Measurements from ENCODE around the gene PPP1R13B. TPM values are rescaled to one million over a fixed set of nuclear protein-coding genes. Genes with fewer than 3 reads are reported as not detected.
A peak's percentile ranks its signal among the peaks of the same experiment; 100 is the strongest.

PPP1R13B gene
- total RNA-seq, 1 donor from 2014 or later = 9.6 TPM

DNA sequence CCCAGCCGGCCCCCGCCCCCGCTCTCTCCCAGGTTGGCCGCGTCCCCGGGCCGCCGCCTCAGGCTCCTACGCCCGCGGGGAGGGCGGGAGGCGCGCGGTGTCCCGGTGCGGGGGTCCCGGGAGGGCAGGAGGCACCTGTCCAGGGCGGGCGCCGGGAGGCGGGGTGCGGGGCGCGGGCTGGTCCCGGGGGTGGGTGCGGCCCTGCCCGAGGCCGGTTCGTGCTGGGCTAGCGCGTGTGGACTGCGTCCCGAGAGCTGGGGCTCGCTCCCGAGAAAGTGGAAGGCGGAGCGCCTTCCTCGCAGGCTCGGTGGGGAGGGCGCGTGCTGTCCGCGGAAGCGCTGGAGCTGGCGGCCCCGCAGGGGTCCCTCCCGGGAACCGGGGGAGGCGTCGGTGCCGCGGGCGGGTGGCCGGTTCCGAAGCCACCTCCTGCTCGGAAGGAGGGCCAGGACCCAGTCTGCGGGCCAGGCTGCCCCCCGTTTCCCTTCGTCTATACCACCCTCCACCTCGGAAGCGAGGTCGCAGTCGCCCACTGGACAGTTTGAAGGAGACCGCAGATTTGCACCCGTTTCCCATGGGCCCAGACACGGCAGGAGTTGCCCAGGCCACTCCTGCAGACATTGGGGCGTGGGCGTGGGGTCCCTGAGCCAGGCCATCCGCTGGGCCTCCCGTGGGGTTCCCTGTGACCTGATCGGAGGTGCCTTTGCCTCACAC lies 131.1 kb downstream of the PPP1R13B start:
- Mint-ChIP-seq H3K36me3 (ENCODE audit: low read depth) (peaks cover 3% of the 10 kb centered on the region), H3K4me3 (peak overlapping the region; percentile 85), H3K9me3 (no peaks in the 10 kb centered on the region), H3K27ac (no peak overlapping the region), H3K4me1 (ENCODE audit: low read depth) (peaks cover 48% of the 10 kb centered on the region), H3K27me3 (ENCODE audit: insufficient read depth) (no peaks in the 10 kb centered on the region)
- intact Hi-C loops (cut with micrococcal nuclease) = loop anchor here (5.0 kb wide), 1 partner anchor 384 kb away; the partner anchor contains the start of gene EIF5
- peak; percentile 25 for DNase-seq (ENCODE audit: low spot score)

DNA sequence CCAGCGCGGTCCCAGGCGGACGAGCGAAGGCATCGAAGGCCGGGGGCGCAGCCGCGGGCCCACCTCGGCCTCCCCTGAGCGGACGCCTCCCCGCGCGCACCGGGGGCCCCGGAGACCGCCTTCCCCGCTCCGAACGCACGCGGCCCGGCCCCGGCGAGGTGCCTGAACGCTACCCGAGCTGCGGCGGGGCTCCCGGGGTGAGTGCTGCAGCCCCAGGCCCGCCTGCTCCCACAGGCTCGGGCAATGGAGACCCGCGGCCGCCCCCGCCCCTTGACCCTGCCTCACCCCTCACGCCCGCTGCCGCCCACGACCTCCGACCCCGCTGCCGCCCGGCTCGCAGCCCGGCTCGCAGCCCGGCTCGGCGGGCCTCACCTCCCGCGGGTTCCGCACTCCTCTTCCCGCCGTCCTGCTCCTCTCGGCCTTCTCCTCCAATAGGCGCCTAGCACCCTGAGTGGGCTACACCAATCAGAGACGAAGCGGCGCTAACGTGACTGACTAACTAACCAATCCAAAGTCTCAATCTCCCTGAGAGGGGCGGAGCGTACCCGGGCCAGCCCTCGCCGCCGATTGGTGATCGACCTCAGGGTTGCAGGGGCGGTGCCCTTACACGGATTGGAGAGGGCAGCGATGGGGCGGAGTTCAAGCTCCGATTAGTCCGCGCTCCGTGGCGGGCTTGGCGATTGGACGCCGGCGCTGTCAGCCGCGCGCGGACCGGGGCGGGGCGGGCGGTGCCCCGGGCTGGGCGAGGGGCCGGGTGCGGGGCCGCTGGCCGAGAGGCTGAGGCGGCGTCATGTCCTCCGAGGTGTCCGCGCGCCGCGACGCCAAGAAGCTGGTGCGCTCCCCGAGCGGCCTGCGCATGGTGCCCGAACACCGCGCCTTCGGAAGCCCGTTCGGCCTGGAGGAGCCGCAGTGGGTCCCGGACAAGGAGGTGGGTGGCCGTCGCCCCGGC lies 132.0 kb downstream of the PPP1R13B start, which contains the start of the genes XRCC3 and ZFYVE21:
XRCC3 (minus strand) TSS at position 400 of the 949 bp plus-strand sequence. CDS start 4,364 bp downstream, outside the sequence.
ZFYVE21 (plus strand) TSS at position 759 of the 949 bp plus-strand sequence; CDS start at position 791, 32 bp downstream.
- Mint-ChIP-seq H3K36me3 (ENCODE audit: low read depth) (peaks cover 3% of the 10 kb centered on the region), H3K4me3 (peak within 1 kb of the TSS; percentile 93), H3K4me1 (ENCODE audit: low read depth) (peaks cover 48% of the 10 kb centered on the region), H3K9me3 (no peaks in the 10 kb centered on the region), H3K27ac (peak within 1 kb of the TSS; percentile 93), H3K27me3 (ENCODE audit: insufficient read depth) (no peaks in the 10 kb centered on the region)
- peak; percentile 100 for DNase-seq (ENCODE audit: low spot score)
- intact Hi-C loops (cut with micrococcal nuclease) = loop anchor here (1.0 to 5.0 kb wide), 6 partner anchors 86 to 383 kb away; partner anchors contain the start of genes BAG5, COA8, EIF5 and KLC1

DNA sequence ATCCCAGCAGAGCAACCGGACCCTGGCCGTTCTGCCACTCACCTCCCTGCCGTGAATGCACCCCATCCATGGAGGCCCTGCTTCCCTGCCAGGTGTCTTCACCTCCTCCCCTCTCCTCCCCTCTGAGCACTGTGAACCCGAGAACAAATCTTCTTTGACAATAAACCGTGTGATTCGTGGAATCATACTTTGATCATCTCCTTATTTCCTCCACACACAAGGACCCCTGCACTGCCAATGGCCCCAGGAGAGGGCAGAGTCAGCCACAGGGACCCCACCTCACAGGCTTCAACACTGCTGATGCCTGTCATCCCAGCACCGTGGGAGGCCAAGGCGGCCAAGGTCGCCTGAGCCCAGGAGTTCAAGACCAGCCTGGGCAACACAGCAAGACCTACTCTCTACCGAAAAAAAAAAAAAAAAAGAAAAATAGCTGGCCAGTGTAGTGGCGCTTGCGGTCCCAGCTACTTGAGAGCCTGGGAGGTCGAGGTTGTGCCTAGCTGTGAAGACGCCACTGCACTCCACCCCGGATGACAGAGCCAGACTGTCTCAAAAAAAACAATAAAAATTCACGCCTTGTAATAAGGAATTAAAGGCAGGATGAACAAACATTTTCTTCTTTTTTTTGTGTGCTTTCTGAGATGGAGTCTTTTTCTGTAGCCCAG lies 133.2 kb downstream of the PPP1R13B start:
- H3K27me3 Mint-ChIP-seq (ENCODE audit: insufficient read depth) = no peaks in the 10 kb centered on the region
- intact Hi-C loops (cut with micrococcal nuclease) = loop anchor here (2.0 kb wide), 2 partner anchors 151 to 207 kb away; partner anchors contain the start of genes BAG5 and COA8

DNA sequence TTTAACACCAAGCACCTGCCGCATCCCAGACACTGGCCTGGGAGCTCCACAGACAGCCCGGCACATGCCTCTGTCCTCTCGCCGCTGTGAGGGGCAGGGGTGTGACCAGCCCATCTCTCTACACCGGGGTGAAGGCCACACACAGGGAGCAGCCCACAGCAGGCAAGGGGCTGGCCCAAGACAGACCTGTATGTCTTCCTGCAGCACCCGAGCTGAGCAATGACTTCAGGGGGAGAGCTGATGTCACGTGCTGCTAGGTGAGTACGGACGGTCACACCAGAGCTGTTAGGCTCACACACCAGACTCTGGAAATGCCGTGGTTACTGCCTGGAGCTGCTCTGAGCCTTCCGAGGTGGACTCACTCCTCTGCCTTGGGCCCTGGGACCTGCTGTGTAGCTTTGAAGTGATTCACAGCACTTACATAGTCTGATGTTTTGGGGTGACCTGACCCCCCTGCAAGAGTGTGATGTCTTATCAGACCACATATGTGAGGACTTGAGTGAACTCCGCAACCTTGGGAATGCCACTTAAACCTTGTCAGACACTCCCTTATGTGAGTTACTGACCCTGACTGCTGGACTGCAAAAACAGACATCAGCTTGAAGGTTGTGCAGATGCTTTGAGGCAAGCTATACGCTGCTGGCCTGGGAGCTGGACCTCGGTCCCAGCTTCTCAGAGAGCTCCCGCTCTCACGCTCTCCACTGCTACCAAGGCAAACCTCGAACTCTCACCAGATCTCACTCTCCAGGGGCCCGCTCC lies 133.9 kb downstream of the PPP1R13B start:
- H3K9me3 Mint-ChIP-seq = no peaks in the 10 kb centered on the region
- intact Hi-C loops (cut with micrococcal nuclease) = loop anchor here (2.0 kb wide), 2 partner anchors 151 to 207 kb away; partner anchors contain the start of genes BAG5 and COA8
- peaks cover 36% of the 10 kb centered on the region for H3K4me1 Mint-ChIP-seq (ENCODE audit: low read depth)
- H3K36me3 Mint-ChIP-seq (ENCODE audit: low read depth) = peaks cover 3% of the 10 kb centered on the region
- no peaks in the 10 kb centered on the region for H3K27me3 Mint-ChIP-seq (ENCODE audit: insufficient read depth)
- H3K4me3 Mint-ChIP-seq = peak overlapping the region; percentile 86
- DNase-seq (ENCODE audit: low spot score) = no peak
- H3K27ac Mint-ChIP-seq = peak overlapping the region; percentile 56

More for the DNA sequence above, 133.2 kb downstream of the PPP1R13B start:
- peaks cover 43% of the 10 kb centered on the region for H3K4me1 Mint-ChIP-seq (ENCODE audit: low read depth)
- no peak for DNase-seq (ENCODE audit: low spot score)
- H3K36me3 Mint-ChIP-seq (ENCODE audit: low read depth) = peaks cover 3% of the 10 kb centered on the region
- H3K27ac Mint-ChIP-seq = peak overlapping the region; percentile 86
- H3K4me3 Mint-ChIP-seq = peak overlapping the region; percentile 86
- H3K9me3 Mint-ChIP-seq = no peaks in the 10 kb centered on the region

DNA sequence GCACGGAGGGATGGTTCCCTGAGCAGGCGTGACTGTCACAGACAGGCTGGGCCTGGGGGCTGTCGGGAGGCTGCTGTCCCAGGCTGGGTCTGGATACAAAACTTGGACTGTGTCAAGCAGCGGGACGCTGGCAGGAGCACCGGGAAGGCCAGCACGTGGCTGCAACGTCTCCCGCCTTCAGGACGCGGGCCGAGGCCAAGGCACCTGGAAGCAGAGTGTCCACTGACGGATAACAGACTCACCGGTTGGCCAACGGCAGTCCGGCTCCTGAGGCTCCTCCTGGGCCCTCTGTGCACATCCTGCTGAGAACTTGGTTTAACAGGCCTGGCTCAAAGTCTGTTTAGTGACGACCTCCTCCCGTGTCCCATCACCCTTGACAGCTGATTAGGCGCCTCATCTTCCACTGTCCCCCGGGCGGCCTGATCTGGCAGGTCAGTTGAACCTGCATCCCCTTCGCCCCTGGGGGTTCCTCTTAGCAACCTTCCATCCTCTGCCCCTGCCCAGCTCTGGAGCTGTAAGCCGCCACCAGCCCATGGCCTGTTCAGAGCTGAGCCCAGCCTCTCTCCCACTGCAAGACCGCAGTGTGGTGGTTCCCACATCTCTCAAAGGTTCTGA lies 134.6 kb downstream of the PPP1R13B start:
- Mint-ChIP-seq H3K36me3 (ENCODE audit: low read depth) (peaks cover 3% of the 10 kb centered on the region), H3K4me1 (ENCODE audit: low read depth) (peaks cover 28% of the 10 kb centered on the region), H3K27me3 (ENCODE audit: insufficient read depth) (no peaks in the 10 kb centered on the region), H3K9me3 (no peaks in the 10 kb centered on the region), H3K27ac (no peak overlapping the region), H3K4me3 (peak overlapping the region; percentile 53)
- intact Hi-C loops (cut with micrococcal nuclease) = no loop called here
- DNase-seq (ENCODE audit: low spot score) = no peak

DNA sequence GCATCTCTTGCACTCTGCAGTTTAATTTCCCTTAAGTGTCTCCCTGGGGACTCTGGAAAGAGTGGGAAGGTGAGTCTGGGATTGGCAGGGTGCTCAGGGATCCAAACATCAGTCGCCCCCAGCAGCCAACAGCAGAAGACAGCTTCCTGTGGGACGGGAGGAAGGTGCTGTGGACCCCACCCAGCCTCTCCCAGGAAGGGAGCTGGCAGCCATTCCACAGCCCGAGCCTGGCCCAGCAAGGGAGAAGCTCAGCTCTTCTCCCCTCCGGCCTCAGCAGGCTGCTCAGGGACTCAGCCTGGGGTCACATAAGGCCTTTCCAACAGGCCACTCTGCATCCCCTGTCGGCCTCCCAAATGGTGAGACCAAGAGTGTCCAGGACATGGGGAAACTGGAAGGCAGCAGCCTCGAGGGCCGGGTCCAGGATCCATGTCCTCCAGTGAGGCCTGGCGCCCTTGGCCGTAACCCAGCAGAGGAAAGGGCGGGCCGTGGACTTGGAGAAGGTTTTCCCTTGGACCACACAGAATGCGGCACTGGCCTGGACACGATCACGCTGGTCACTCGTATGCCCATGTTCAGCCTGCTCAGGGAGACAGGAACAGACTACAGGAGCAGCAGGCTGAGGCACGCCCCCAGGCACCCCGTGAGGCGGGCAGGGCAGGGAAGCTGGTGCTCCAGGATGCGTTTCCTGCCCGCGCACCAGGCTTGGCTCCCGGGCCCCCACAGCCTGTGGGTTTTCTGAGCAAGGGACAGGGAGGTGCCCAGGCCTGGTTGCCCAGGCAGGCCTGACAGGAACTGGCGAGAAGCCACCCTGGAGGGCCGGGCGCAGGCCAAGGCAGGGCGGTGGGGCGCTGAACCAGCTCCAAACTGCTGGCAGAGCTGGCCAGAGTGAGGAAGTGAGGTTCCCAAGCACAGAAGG lies 135.6 kb downstream of the PPP1R13B start:
- Mint-ChIP-seq H3K27me3 (ENCODE audit: insufficient read depth) (no peaks in the 10 kb centered on the region), H3K4me3 (peak overlapping the region; percentile 7), H3K36me3 (ENCODE audit: low read depth) (peaks cover 3% of the 10 kb centered on the region), H3K27ac (no peak overlapping the region), H3K4me1 (ENCODE audit: low read depth) (peaks cover 19% of the 10 kb centered on the region), H3K9me3 (no peaks in the 10 kb centered on the region)
- DNase-seq (ENCODE audit: low spot score) = no peak
- intact Hi-C loops (cut with micrococcal nuclease) = no loop called here

DNA sequence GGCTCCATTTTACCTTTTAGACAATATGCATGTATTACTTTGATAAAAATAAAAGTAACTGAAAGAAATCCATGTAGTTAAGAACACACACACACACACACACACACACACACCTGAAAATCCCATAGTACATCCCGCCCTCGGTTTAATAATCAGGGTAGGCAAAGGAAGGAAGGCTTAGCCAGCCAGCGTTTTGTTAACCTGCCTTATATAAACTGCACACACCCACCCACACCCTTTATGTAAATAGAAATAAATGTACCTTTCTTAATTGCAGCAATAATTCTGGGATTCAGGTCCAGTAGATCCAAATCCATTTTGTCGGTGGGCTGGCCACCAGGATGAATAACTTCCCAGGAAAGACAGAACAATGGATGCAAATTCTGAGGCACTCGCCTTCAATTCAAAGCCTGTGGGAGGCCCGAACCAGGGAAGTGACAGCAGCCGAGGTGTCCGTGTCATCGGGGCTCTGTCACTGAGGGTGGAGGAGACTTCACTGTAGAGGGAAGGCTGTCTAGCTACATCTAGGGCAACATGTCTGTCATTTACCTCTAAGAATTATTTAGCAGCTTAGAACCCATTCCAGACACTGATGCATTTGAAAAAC lies 136.5 kb downstream of the PPP1R13B start:
- DNase-seq (ENCODE audit: low spot score) = no peak
- H3K4me1 Mint-ChIP-seq (ENCODE audit: low read depth) = peaks cover 16% of the 10 kb centered on the region
- H3K4me3 Mint-ChIP-seq = no peak overlapping the region
- intact Hi-C loops (cut with micrococcal nuclease) = no loop called here
- H3K9me3 Mint-ChIP-seq = no peaks in the 10 kb centered on the region
- H3K27ac Mint-ChIP-seq = no peak overlapping the region
- no peaks in the 10 kb centered on the region for H3K27me3 Mint-ChIP-seq (ENCODE audit: insufficient read depth)
- H3K36me3 Mint-ChIP-seq (ENCODE audit: low read depth) = peaks cover 3% of the 10 kb centered on the region

DNA sequence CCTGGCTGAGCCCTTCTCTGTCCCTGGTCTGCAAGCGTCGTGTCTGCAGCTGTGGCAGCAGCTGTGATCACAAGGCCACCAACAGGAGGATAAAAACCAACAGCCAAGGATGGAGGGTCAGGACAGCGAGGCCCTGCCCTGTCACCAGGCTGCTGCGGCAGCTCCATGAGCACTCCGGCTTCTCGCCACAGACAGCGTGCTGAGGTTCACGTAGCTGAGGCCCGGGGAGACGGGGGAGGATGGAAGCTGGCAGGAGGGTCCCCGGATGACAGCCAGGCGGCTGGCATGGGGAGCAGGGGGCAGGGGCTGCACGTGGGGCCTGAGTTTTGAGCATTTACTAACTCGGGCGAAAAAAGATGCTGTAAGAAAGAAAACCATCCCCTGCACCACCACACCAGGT lies 137.6 kb downstream of the PPP1R13B start:
- H3K36me3 Mint-ChIP-seq (ENCODE audit: low read depth) = peaks cover 5% of the 10 kb centered on the region
- no peak overlapping the region for H3K27ac Mint-ChIP-seq
- H3K9me3 Mint-ChIP-seq = no peaks in the 10 kb centered on the region
- no peak for DNase-seq (ENCODE audit: low spot score)
- H3K4me1 Mint-ChIP-seq (ENCODE audit: low read depth) = peaks cover 19% of the 10 kb centered on the region
- H3K4me3 Mint-ChIP-seq = no peak overlapping the region
- H3K27me3 Mint-ChIP-seq (ENCODE audit: insufficient read depth) = no peaks in the 10 kb centered on the region
- intact Hi-C loops (cut with micrococcal nuclease) = no loop called here

DNA sequence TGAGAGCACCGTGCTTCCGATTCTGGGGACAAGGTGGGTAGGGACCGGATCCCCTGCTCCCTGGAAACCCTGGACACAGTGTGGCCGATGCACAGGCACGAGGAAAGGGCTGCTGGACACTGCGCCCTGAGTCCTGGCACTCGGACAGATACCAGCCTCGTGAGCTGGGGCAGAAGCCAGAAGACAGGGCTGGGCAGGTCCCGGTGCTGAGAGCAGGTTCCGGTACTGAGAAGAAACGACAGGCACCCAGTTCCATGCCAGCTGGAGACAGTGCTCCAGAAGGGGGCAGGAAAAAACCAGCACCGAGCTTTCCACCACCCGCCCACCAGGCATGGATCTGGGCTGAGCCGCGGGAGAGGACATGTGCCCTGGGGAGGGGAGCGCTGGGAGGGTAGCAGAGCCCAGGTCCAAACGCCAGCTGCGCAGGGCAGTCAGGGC lies 138.6 kb downstream of the PPP1R13B start:
- Mint-ChIP-seq H3K4me3 (no peak overlapping the region), H3K9me3 (no peaks in the 10 kb centered on the region), H3K4me1 (ENCODE audit: low read depth) (peaks cover 16% of the 10 kb centered on the region), H3K27ac (no peak overlapping the region), H3K36me3 (ENCODE audit: low read depth) (peaks cover 8% of the 10 kb centered on the region), H3K27me3 (ENCODE audit: insufficient read depth) (no peaks in the 10 kb centered on the region)
- no peak for DNase-seq (ENCODE audit: low spot score)
- intact Hi-C loops (cut with micrococcal nuclease) = no loop called here

DNA sequence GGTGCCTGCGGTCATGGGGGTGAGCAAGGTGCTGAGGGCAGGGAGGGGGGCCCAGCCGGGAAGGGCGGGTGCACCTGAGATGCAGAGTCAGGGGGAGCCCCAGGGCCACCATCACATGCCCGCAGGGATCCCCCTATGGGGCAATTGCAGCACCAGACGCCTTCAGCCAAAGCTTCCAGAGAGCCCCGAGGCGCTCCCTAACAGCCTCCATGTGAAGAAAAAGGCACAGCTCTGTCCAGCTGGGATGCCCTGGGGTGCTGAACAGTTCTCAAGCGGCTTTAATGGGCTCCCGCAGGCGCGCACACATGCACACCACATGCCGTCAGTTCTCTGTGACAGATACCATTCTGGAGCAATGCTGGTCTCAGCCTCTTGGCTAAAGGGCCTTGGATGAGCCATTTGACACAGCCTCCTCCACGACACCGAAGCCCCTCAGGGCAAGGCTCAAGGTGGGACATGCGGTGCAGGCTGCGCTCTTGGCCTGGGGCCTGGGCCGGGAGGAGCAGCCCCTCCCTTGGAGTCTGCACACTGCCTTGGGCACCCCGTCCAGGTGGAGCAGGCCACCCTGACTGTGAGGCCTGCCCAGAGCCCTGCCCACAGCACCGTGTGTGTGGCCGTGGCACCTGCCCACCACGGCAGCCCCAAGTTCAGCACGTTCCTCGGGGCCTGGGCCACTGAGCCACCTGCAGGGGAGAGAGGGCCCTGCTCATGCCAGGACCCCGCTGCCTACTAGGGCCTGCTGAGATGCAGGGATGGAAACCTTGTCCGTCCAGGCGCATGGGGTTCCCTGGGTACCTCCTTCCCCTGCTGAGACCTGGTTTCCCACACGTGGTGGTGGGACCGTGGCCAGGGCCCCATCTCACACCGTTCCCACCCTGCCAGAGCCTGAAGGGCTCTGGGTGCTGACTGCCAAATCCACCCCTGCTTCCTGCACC lies 139.8 kb downstream of the PPP1R13B start:
- Mint-ChIP-seq H3K36me3 (ENCODE audit: low read depth) (peaks cover 16% of the 10 kb centered on the region), H3K27ac (no peak overlapping the region), H3K4me3 (no peak overlapping the region), H3K27me3 (ENCODE audit: insufficient read depth) (no peaks in the 10 kb centered on the region), H3K9me3 (no peaks in the 10 kb centered on the region), H3K4me1 (ENCODE audit: low read depth) (peaks cover 7% of the 10 kb centered on the region)
- intact Hi-C loops (cut with micrococcal nuclease) = no loop called here
- no peak for DNase-seq (ENCODE audit: low spot score)

Measured in activated T-helper 1 cell treated with anti-CD3 and anti-CD28 coated beads, Interleukin-12 subunit alpha, Interleukin-12 subunit beta, Interleukin-2, Interleukin-4 antibody, amounts not matched to agents 30 ng/mL and 10 ng/mL and 1 ng/mL, durations not matched to agents 14 hours and 24 hours and 36 hours (primary cell).